K562 (cell line): ENCODE measurements around the gene CIAO2A. TPM values are rescaled to one million over a fixed set of nuclear protein-coding genes. Genes with fewer than 3 reads are reported as not detected.

Source experiments
- SMAD1 ChIP-seq: fragments of 150-350 bp; IDR thresholded peaks from 2 replicates; pipeline ENCODE4 v1.6.1; 2014; ENCODE audit warnings: low read length, low read depth; ENCODE audit not compliant: partially characterized antibody
- ZNF644 ChIP-seq: fragments of 200-800 bp; sonication (Bioruptor generic); IDR thresholded peaks from 2 replicates; pipeline ENCODE4 v1.6.1; 2016; ENCODE audit warnings: low read depth, missing genetic modification characterization, missing compliant biosample characterization
- polyA plus RNA-seq, 8 experiments: library from polyadenylated mRNA; depleted of rRNA in 4 of 8; stranded (reverse) in 5 of 8; unstranded in 3 of 8; fragments of >200 nt; fragmentation: Nextera tagmentation in 2 of 8; fragmentation: Illumina TruSeq in 1 of 8; extraction: Ambion mirVana in 2 of 8; extraction: Trizol in 1 of 8; gene quantifications; 2 replicates each; pipeline versions ENCODE4 v1.2.1 to v1.2.3, GENCODE V29; 2011 to 2014; ENCODE audit warnings: inconsistent platforms in 1 of 8, missing spikeins in 1 of 8
- total RNA-seq, 7 experiments: library from RNA; depleted of rRNA in 6 of 7; stranded (reverse); fragments of >200 nt in 6 of 7; fragmentation: Illumina TruSeq in 2 of 7; extraction: Trizol in 2 of 7; gene quantifications; 2 replicates each; pipeline versions ENCODE4 v1.2.1 to v1.2.3, GENCODE V29; 2011 to 2021; ENCODE audit warnings: low replicate concordance in 1 of 7
- TF ChIP-seq, protein P1 (sequence below): fragments of 200-600 bp; sonication (generic); IDR thresholded peaks from one replicate; pipeline ENCODE4 v1.6.1; 2012; ENCODE audit warnings: mild to moderate bottlenecking, low read depth, low read length, inconsistent platforms

Gene CIAO2A
- total and polyA plus RNA-seq, 9 of the 15 experiments (the other 6 are each of a cell fraction or from before 2014, with no cell fraction given) = 161 to 429 (median 313) TPM

DNA sequence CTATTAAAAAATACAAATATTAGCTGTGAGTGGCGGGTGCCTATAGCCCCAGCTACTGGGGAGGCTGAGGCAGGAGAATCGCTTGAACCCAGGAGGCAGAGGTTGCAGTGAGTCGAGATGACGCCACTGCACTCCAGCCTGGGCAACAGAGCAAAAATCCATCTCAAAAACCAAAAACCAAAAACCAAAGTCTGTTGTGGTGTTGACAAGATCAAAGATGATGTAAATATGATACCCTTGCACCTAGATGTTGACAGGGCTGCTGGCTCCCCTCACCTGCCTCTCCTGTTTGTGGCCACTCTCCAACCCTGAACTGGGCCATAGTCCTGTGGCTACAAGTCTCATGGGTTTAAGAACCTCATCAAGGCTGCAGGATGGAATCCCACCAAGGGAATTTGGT, 63.5 kb downstream of the CIAO2A start (continued):
- TF ChIP-seq, protein P1, sequence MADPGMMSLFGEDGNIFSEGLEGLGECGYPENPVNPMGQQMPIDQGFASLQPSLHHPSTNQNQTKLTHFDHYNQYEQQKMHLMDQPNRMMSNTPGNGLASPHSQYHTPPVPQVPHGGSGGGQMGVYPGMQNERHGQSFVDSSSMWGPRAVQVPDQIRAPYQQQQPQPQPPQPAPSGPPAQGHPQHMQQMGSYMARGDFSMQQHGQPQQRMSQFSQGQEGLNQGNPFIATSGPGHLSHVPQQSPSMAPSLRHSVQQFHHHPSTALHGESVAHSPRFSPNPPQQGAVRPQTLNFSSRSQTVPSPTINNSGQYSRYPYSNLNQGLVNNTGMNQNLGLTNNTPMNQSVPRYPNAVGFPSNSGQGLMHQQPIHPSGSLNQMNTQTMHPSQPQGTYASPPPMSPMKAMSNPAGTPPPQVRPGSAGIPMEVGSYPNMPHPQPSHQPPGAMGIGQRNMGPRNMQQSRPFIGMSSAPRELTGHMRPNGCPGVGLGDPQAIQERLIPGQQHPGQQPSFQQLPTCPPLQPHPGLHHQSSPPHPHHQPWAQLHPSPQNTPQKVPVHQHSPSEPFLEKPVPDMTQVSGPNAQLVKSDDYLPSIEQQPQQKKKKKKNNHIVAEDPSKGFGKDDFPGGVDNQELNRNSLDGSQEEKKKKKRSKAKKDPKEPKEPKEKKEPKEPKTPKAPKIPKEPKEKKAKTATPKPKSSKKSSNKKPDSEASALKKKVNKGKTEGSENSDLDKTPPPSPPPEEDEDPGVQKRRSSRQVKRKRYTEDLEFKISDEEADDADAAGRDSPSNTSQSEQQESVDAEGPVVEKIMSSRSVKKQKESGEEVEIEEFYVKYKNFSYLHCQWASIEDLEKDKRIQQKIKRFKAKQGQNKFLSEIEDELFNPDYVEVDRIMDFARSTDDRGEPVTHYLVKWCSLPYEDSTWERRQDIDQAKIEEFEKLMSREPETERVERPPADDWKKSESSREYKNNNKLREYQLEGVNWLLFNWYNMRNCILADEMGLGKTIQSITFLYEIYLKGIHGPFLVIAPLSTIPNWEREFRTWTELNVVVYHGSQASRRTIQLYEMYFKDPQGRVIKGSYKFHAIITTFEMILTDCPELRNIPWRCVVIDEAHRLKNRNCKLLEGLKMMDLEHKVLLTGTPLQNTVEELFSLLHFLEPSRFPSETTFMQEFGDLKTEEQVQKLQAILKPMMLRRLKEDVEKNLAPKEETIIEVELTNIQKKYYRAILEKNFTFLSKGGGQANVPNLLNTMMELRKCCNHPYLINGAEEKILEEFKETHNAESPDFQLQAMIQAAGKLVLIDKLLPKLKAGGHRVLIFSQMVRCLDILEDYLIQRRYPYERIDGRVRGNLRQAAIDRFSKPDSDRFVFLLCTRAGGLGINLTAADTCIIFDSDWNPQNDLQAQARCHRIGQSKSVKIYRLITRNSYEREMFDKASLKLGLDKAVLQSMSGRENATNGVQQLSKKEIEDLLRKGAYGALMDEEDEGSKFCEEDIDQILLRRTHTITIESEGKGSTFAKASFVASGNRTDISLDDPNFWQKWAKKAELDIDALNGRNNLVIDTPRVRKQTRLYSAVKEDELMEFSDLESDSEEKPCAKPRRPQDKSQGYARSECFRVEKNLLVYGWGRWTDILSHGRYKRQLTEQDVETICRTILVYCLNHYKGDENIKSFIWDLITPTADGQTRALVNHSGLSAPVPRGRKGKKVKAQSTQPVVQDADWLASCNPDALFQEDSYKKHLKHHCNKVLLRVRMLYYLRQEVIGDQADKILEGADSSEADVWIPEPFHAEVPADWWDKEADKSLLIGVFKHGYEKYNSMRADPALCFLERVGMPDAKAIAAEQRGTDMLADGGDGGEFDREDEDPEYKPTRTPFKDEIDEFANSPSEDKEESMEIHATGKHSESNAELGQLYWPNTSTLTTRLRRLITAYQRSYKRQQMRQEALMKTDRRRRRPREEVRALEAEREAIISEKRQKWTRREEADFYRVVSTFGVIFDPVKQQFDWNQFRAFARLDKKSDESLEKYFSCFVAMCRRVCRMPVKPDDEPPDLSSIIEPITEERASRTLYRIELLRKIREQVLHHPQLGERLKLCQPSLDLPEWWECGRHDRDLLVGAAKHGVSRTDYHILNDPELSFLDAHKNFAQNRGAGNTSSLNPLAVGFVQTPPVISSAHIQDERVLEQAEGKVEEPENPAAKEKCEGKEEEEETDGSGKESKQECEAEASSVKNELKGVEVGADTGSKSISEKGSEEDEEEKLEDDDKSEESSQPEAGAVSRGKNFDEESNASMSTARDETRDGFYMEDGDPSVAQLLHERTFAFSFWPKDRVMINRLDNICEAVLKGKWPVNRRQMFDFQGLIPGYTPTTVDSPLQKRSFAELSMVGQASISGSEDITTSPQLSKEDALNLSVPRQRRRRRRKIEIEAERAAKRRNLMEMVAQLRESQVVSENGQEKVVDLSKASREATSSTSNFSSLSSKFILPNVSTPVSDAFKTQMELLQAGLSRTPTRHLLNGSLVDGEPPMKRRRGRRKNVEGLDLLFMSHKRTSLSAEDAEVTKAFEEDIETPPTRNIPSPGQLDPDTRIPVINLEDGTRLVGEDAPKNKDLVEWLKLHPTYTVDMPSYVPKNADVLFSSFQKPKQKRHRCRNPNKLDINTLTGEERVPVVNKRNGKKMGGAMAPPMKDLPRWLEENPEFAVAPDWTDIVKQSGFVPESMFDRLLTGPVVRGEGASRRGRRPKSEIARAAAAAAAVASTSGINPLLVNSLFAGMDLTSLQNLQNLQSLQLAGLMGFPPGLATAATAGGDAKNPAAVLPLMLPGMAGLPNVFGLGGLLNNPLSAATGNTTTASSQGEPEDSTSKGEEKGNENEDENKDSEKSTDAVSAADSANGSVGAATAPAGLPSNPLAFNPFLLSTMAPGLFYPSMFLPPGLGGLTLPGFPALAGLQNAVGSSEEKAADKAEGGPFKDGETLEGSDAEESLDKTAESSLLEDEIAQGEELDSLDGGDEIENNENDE = no peak
- no peak for TF ChIP-seq SMAD1
- no peak for TF ChIP-seq ZNF644 (tag)
